HEK293 (cell line): ENCODE results near the gene BTBD2.

Source experiments
- CTCF ChIA-PET: fragments of 350-600 bp; formaldehyde crosslinking; extraction: SDS; loops from one replicate; lab custom pipeline; 2021; ENCODE audit warnings: antibody characterized with exemption; lab: Yijun Ruan, JAX
- POLR2A ChIA-PET: fragments of 300-600 bp; formaldehyde crosslinking; extraction: SDS; loops from one replicate; lab custom pipeline; 2020; ENCODE audit warnings: antibody characterized with exemption, inconsistent platforms; lab: Yijun Ruan, JAX
- H3K27ac ChIP-seq: fragments of 200-500 bp; sonication (Bioruptor generic); 2 replicates; pipeline ENCODE4 v1.5.1; 2014; ENCODE audit warnings: low read depth, low read length, control low read depth, inconsistent platforms; ENCODE audit errors: extremely low read depth
- H3K36me3 ChIP-seq, 2 experiments: fragments of 200-500 bp in 1 of 2; sonication (Bioruptor generic) in 1 of 2; 1 replicate in 1 of 2; 2 replicates in 1 of 2; pipeline ENCODE4 v1.5.1; 2014 to 2017; ENCODE audit warnings: inconsistent platforms in 2 of 2, low read length in 2 of 2; ENCODE audit not compliant: control insufficient read depth in 2 of 2, insufficient read depth in 1 of 2
- H3K4me1 ChIP-seq: fragments of 200-500 bp; sonication (Bioruptor generic); 2 replicates; pipeline ENCODE4 v1.5.1; 2014; ENCODE audit warnings: mild to moderate bottlenecking, low read length, inconsistent platforms; ENCODE audit not compliant: control insufficient read depth, insufficient read depth
- H3K4me3 ChIP-seq: 2 replicates; pipeline ENCODE4 v1.5.1; 2011; ENCODE audit warnings: low read depth, mild to moderate bottlenecking, control low read depth, low read length, moderate library complexity
- H3K9me3 ChIP-seq: fragments of 200-500 bp; sonication (Bioruptor generic); 2 replicates; pipeline ENCODE4 v1.5.1; 2014; ENCODE audit warnings: low read depth, low read length, inconsistent platforms; ENCODE audit not compliant: control insufficient read depth, insufficient read depth
- IKZF3 ChIP-seq: fragments of 450-650 bp; IDR thresholded peaks from 2 replicates; pipeline ENCODE4 v1.5.0; 2018; ENCODE audit warnings: missing biosample characterization, mild to moderate bottlenecking, missing genetic modification characterization, moderate library complexity
- PRDM6 ChIP-seq: fragments of 450-650 bp; formaldehyde crosslinking; IDR thresholded peaks from 2 replicates; pipeline ENCODE4 v1.5.1; 2017; ENCODE audit warnings: missing biosample characterization, missing genetic modification characterization
- RBAK ChIP-seq: fragments of 450-650 bp; formaldehyde crosslinking; IDR thresholded peaks from 2 replicates; pipeline ENCODE4 v1.5.1; 2016; ENCODE audit warnings: missing biosample characterization, missing genetic modification characterization
- SP2 ChIP-seq: fragments of 450-650 bp; formaldehyde crosslinking; IDR thresholded peaks from 2 replicates; pipeline ENCODE4 v1.5.1; 2016; ENCODE audit warnings: missing biosample characterization, missing genetic modification characterization
- SP3 ChIP-seq: fragments of 450-650 bp; formaldehyde crosslinking; IDR thresholded peaks from 2 replicates; pipeline ENCODE4 v1.5.1; 2016; ENCODE audit warnings: missing biosample characterization, missing genetic modification characterization
- WT1 ChIP-seq: fragments of 450-650 bp; formaldehyde crosslinking; IDR thresholded peaks from 2 replicates; pipeline ENCODE4 v1.5.1; 2016; ENCODE audit warnings: missing biosample characterization, missing genetic modification characterization
- ZBTB26 ChIP-seq: fragments of 450-650 bp; formaldehyde crosslinking; optimal IDR thresholded peaks from 2 replicates; pipeline ENCODE3; 2016; ENCODE audit warnings: missing biosample characterization, mild to moderate bottlenecking, missing genetic modification characterization
- ZEB2 ChIP-seq: fragments of 450-650 bp; formaldehyde crosslinking; IDR thresholded peaks from 2 replicates; pipeline ENCODE4 v1.5.1; 2016; ENCODE audit warnings: missing biosample characterization, missing genetic modification characterization
- ZNF214 ChIP-seq: fragments of 450-650 bp; formaldehyde crosslinking; IDR thresholded peaks from 2 replicates; pipeline ENCODE4 v1.5.1; 2017; ENCODE audit warnings: missing biosample characterization, mild to moderate bottlenecking, missing genetic modification characterization, borderline replicate concordance
- ZNF26 ChIP-seq: fragments of 450-650 bp; formaldehyde crosslinking; IDR thresholded peaks from 2 replicates; pipeline ENCODE4 v1.5.1; 2016; ENCODE audit warnings: missing biosample characterization, missing genetic modification characterization
- ZNF341 ChIP-seq: fragments of 450-650 bp; formaldehyde crosslinking; IDR thresholded peaks from 2 replicates; pipeline ENCODE4; 2016; ENCODE audit warnings: low read depth, missing biosample characterization, missing genetic modification characterization
- ZNF350 ChIP-seq: fragments of 450-650 bp; formaldehyde crosslinking; IDR thresholded peaks from 2 replicates; pipeline ENCODE4 v1.5.0; 2017; ENCODE audit warnings: missing biosample characterization, mild to moderate bottlenecking, missing genetic modification characterization
- ZNF37A ChIP-seq: fragments of 450-650 bp; IDR thresholded peaks from 2 replicates; pipeline ENCODE4 v1.5.1; 2018; ENCODE audit warnings: missing biosample characterization, missing genetic modification characterization
- ZNF398 ChIP-seq: fragments of 450-650 bp; formaldehyde crosslinking; IDR thresholded peaks from 2 replicates; pipeline ENCODE4 v1.5.1; 2017; ENCODE audit warnings: missing biosample characterization, missing genetic modification characterization
- ZNF560 ChIP-seq: fragments of 450-650 bp; formaldehyde crosslinking; IDR thresholded peaks from 2 replicates; pipeline ENCODE4 v1.5.1; 2017; ENCODE audit warnings: missing biosample characterization, missing genetic modification characterization, borderline replicate concordance
- ZNF571 ChIP-seq: fragments of 450-650 bp; formaldehyde crosslinking; IDR thresholded peaks from 2 replicates; pipeline ENCODE4 v1.5.0; 2017; ENCODE audit warnings: missing biosample characterization, missing genetic modification characterization
- ZNF600 ChIP-seq: fragments of 450-650 bp; formaldehyde crosslinking; IDR thresholded peaks from 2 replicates; pipeline ENCODE4 v1.5.1; 2016; ENCODE audit warnings: missing biosample characterization, missing genetic modification characterization
- ZNF645 ChIP-seq: fragments of 450-650 bp; formaldehyde crosslinking; IDR thresholded peaks from 2 replicates; pipeline ENCODE4; 2016; ENCODE audit warnings: missing biosample characterization, missing genetic modification characterization
- ZNF660 ChIP-seq: fragments of 450-650 bp; IDR thresholded peaks from 2 replicates; pipeline ENCODE4 v1.5.1; 2018; ENCODE audit warnings: missing biosample characterization, mild to moderate bottlenecking, missing genetic modification characterization
- ZNF777 ChIP-seq: fragments of 450-650 bp; formaldehyde crosslinking; IDR thresholded peaks from 2 replicates; pipeline ENCODE4 v1.5.1; 2017; ENCODE audit warnings: missing biosample characterization, missing genetic modification characterization, borderline replicate concordance
- ZNF837 ChIP-seq: fragments of 450-650 bp; formaldehyde crosslinking; IDR thresholded peaks from 2 replicates; pipeline ENCODE4 v1.5.1; 2016; ENCODE audit warnings: missing biosample characterization, missing genetic modification characterization
- ZSCAN18 ChIP-seq: fragments of 450-650 bp; formaldehyde crosslinking; IDR thresholded peaks from 2 replicates; pipeline ENCODE4 v1.5.1; 2016; ENCODE audit warnings: missing biosample characterization, missing genetic modification characterization

BTBD2 gene

GRCh38 chr19:2016041-2016807 lies 710 bp upstream of the BTBD2 start:
- H3K9me3 ChIP-seq: no peaks in the 10 kb centered on the region
- TF ChIP-seq ZNF560 (tag by site-specific recombination) (no peak), ZNF777 (tag by site-specific recombination) (no peak), ZBTB26 (tag by site-specific recombination) (peak; percentile 12), ZNF571 (tag by site-specific recombination) (no peak), IKZF3 (tag by site-specific recombination) (0 out of 2 replicates have a peak, but pooled peaks have one; percentile 23), ZNF37A (no peak), ZEB2 (no peak), ZNF660 (tag by site-specific recombination) (no peak), PRDM6 (tag by site-specific recombination) (no peak), SP3 (peak; percentile 65; the same call in 1 of the 2 replicates), ZNF350 (tag by site-specific recombination) (no peak), WT1 (peak; percentile 56; the same call in 1 of the 2 replicates), ZSCAN18 (no peak), ZNF214 (tag by site-specific recombination) (no peak), ZNF837 (tag by site-specific recombination) (no peak), RBAK (tag by site-specific recombination) (no peak), ZNF600 (tag by site-specific recombination) (peak; percentile 67), ZNF398 (tag by site-specific recombination) (peak; percentile 72), ZNF341 (tag by site-specific recombination) (peak; percentile 72), ZNF26 (tag by site-specific recombination) (no peak), ZNF645 (tag by site-specific recombination) (no peak), SP2 (peak; percentile 26; the same call in 1 of the 2 replicates)
- H3K36me3 ChIP-seq: peaks cover 4 to 14% of the 10 kb centered on the region in 2 experiments; a peak in 2 of 3 replicates
- 0 out of 2 replicates have a peak overlapping the region, but pooled peaks have one; percentile 16 for H3K27ac ChIP-seq
- ChIA-PET POLR2A (interaction anchor here (0.6 to 0.7 kb wide), 4 partner anchors 27 to 216 kb away, joined by 3 to 11 read pairs (median 7); no protein-coding TSS in a partner anchor), CTCF (interaction anchor here (0.5 to 0.6 kb wide), 3 partner anchors 44 to 98 kb away, joined by 3 to 5 read pairs (median 4); no protein-coding TSS in a partner anchor)
- H3K4me1 ChIP-seq: no peaks in the 10 kb centered on the region
- H3K4me3 ChIP-seq: no peak overlapping the region
